NCI-H2196 (cell line): ENCODE measurements around the gene SLC38A8.

Experiments
- DNase-seq: peaks from one replicate; lab custom pipeline; 2025; ENCODE audit not compliant: unreplicated experiment; lab: John Stamatoyannopoulos, UW

Gene SLC38A8

GRCh38 chr16:84042308-84042878, at the start of gene SLC38A8:
SLC38A8 (minus strand) TSS chr16:84042795; CDS start chr16:84042157, 638 bp downstream.
- DNase-seq, result no peak

- no peak for DNase-seq
Measured at GRCh38 chr16:84091460-84091859, 48.9 kb upstream of the SLC38A8 start.

- no peak for DNase-seq
Measured at GRCh38 chr16:84090211-84090610, 47.6 kb upstream of the SLC38A8 start.

GRCh38 chr16:84088695-84089395, 46.2 kb upstream of the SLC38A8 start:
- DNase-seq, result no peak

- no peak for DNase-seq
Measured at GRCh38 chr16:84087466-84088151, 45.0 kb upstream of the SLC38A8 start.

- no peak for DNase-seq
Measured at GRCh38 chr16:84087001-84087400, 44.4 kb upstream of the SLC38A8 start.

GRCh38 chr16:84086341-84086740, 43.7 kb upstream of the SLC38A8 start:
- DNase-seq, result no peak

GRCh38 chr16:84085773-84086172, 43.2 kb upstream of the SLC38A8 start:
- DNase-seq, result no peak

- no peak for DNase-seq
Measured at GRCh38 chr16:84085271-84085667, 42.7 kb upstream of the SLC38A8 start.

- DNase-seq, result peak; percentile 57
Measured at GRCh38 chr16:84084570-84085270, 42.1 kb upstream of the SLC38A8 start.

GRCh38 chr16:84082835-84083569, 40.4 kb upstream of the SLC38A8 start:
- DNase-seq, result no peak

GRCh38 chr16:84082110-84082509, 39.5 kb upstream of the SLC38A8 start:
- DNase-seq, result no peak

GRCh38 chr16:84081446-84081989, 38.9 kb upstream of the SLC38A8 start:
- no peak for DNase-seq

- no peak for DNase-seq
Measured at GRCh38 chr16:84080813-84081212, 38.2 kb upstream of the SLC38A8 start.

- no peak for DNase-seq
Measured at GRCh38 chr16:84080378-84080777, 37.8 kb upstream of the SLC38A8 start.

GRCh38 chr16:84079664-84080063, 37.1 kb upstream of the SLC38A8 start:
- DNase-seq, result no peak

- no peak for DNase-seq
Measured at GRCh38 chr16:84075376-84075775, 32.8 kb upstream of the SLC38A8 start.

- no peak for DNase-seq
Measured at GRCh38 chr16:84074721-84075120, 32.1 kb upstream of the SLC38A8 start.

GRCh38 chr16:84072014-84072413, 29.4 kb upstream of the SLC38A8 start:
- no peak for DNase-seq

- DNase-seq, result no peak
Measured at GRCh38 chr16:84071121-84071520, 28.5 kb upstream of the SLC38A8 start.

GRCh38 chr16:84069540-84069939, 26.9 kb upstream of the SLC38A8 start:
- no peak for DNase-seq
